Raji (cell line): Measurements from ENCODE around the gene MAOB.

ENCODE experiments used
- POLR2A ChIP-seq: IDR thresholded peaks from 2 replicates; pipeline ENCODE4 v1.6.1; 2011; ENCODE audit warnings: low read depth, low read length, control low read depth; ENCODE audit not compliant: insufficient read depth

The MAOB gene

DNA sequence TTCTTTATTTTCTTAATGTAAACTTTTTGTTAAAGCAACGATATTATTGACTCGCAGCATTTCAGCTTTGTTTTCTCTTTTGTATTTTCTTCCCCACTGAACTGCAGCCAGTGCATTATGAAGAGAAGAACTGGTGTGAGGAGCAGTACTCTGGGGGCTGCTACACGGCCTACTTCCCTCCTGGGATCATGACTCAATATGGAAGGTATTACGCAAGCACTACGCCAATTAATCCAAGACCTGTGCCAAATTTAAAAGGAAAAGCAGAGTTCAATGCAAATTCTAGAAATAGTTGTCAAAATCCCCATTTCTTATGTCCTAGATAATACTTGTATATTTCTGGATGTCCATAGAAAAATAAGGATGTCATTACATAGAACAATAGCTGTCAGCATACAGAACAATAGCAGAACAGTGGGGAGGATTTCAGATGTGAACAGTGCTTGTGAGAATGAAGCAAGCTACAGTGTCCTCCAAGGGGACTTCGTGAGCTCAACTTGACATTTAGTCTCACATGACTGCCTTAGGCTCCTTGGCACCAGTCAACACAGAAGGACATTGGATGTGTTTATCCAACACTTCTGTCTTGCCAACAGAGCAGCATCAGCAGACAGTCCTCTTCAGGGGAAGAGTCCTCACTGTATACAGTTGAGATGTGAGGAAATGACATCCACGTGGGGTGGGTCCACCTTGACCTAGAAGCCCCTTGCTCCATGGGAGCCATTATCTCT, 140.2 kb downstream of the MAOB start:
- TF ChIP-seq POLR2A = no peak

DNA sequence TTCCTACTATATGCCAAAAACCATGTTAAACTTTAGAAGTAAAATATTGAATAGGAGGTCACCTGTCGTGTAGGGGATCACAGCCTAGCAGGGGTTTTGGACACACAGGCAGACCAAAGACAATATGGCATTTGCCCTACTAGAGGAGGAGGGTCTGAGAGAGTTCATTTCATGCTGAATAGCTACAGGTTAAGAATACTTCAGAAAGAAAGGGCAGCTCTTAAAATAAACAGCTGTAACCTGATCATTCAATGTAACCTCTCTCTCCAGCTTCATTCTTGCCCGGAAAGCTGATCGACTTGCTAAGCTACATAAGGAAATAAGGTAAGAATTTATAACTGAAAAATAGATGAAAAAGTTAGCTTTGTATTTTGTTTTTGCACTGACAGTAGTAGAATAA, 146.3 kb downstream of the MAOB start:
- TF ChIP-seq POLR2A = no peak

GRCh38 chrX:43735534-43735933, 146.7 kb downstream of the MAOB start:
- no peak for TF ChIP-seq POLR2A

DNA sequence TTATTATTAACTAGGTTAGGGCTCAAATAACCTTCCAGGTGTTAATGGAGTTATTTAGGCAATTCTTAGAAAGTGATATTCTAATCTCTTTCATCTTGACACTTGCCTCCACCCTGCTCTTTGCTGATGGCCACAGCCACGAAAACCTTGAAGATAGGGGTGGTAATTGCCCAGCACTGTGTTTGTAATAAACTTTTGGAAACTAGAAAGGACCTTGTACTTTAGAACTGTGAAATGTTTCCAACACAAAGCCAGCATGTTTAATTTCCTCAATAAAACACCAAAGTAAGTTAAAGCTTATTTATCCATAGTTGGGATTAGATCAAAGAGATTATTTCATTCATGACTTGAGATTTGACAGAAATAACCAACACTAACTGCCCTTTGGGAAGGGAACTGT, 147.8 kb downstream of the MAOB start:
- TF ChIP-seq POLR2A = no peak

DNA sequence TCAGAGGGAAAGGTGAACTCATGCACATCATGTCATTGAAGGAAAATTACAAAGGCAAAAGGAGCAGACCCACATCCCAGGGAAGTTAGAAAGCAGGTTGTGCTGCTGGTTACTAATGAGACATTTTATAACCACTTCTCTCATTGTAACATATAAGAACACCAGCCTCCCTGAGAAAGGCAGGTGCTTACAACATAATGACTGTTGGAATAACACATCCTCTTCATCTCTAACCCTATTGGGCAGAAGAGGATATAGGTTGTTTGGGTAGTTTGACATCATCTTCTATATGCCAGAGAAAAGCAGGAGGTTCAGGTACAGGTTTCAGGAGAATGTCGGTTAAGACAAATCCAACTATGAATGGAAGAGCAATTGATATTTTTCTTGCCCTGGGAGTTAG, 148.6 kb downstream of the MAOB start:
- no peak for TF ChIP-seq POLR2A

DNA sequence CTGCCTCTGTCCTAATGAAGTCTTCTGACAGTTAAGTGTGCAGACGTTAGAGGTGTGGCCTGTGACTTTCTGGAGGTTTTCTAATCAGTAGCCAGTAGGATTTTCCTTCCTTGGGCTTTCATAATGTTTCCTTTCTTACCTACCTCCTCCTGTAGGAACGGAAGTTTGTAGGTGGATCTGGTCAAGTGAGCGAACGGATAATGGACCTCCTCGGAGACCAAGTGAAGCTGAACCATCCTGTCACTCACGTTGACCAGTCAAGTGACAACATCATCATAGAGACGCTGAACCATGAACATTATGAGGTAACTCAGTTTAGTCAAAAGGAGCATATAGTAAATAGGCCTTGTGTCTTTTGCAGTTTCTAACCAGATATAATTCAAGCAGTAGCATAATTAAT, 151.2 kb downstream of the MAOB start:
- TF ChIP-seq POLR2A = no peak

DNA sequence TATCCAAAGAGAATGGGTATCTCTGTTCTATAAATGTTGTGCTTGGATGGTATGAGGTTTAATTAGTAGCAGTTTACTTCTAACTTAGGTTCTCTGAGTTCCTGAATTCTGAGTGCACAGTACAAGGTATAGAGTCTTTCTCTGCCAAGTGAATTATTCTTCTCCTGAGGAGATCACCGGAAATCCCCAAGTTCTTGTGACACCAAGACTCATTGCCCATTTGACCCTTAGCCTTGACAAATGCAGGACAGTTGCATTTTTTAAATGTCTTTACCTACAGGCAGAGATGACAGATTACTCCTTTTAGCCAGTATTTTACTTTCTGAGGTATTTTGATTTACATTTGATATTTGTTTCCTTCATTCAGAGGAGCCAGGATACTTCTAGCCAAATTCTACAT, 153.3 kb downstream of the MAOB start:
- TF ChIP-seq POLR2A = no peak

DNA sequence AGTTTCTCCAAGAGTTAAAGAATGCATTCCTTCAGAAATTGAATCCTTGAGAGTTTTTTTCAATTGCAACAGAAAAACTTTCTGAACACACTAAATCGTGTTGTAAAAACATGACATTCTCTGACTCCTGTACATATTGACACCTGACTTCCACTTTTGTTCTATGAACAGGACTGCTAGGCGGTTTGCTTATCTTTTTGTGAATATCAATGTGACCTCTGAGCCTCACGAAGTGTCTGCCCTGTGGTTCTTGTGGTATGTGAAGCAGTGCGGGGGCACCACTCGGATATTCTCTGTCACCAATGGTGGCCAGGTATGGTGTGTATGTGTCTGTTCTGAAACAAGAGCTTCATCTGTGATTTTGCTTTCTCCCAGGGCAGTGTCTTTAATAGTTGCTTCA, 154.2 kb downstream of the MAOB start:
- no peak for TF ChIP-seq POLR2A

GRCh38 chrX:43720961-43721360, 161.3 kb downstream of the MAOB start:
- no peak for TF ChIP-seq POLR2A

DNA sequence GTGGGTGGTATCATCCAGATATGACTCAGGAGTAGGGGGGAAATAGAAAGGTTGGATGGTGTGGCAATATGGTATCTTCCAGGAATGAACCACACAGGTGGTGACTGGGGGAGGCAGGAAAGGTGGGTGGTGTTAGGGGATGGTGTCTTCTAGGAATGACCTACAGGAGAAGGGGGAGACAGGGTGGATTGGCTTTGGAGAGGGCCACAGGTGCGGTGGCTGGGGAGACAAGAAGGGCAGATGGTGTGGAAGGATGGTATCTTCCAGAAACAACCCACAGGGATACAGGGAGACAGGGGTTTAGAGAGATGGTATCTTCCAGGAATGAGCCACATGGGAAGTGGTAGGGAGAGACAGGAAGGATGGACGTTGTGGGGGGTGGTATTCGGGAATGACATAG, 162.2 kb downstream of the MAOB start:
- no peak for TF ChIP-seq POLR2A

- TF ChIP-seq POLR2A = no peak
Observed at GRCh38 chrX:43718956-43719355, 163.3 kb downstream of the MAOB start.

- no peak for TF ChIP-seq POLR2A
Observed at GRCh38 chrX:43718546-43718945, 163.7 kb downstream of the MAOB start.

DNA sequence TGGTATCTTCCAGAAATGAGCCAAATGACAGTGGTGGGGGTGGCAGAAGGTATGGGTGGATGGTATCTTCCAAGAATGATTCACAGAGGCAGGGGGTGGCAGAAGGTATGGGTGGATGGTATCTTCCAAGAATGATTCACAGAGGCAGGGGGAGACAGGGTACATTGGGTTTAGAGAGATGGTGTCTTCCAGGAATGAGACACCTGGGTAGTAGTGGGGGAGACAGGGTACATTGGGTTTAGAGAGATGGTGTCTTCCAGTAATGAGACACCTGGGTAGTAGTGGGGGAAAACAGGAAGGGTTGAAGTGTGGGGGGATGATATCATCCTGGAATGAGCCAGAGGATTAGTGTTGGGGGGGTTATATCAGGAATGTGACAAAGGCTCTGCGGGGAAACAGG, 164.2 kb downstream of the MAOB start:
- TF ChIP-seq POLR2A = no peak

DNA sequence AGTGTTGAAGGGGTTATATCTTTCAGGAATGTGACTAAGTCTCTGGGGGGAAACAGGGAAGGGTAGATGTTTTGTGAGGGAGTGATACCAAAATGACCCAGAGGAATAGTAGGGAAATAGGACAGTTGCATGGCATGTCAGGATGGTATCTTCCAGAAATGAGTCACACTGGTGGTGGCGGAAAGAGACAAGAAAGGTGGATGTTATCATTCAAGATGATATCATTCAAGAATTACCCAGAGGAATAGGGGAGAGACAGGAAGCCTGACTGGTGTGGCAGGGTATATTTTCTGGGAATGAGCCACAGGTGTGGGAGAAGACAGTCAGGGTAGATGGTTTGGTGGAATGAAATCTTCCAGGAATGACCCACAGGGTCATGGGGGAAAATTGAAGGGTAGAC, 165.1 kb downstream of the MAOB start:
- TF ChIP-seq POLR2A = no peak

DNA sequence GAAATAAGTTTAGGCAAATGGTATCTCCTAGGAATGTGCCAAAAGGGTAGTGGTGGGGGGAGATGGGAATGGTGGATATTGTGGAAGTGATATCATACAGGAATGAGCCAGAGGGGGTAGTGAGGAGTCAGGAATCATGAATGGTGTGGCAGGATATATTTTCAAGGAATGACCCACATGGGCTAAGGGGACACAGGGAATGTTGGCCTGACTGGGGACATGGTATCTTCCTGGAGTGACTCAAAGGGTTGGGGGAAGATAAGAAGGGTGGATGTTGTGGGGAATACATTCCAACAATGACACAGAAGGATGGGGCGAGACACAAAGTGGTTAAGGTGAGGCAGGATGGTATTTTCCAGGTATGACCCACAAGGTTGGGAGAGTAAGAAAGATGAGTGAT, 165.6 kb downstream of the MAOB start:
- no peak for TF ChIP-seq POLR2A
